CD4-positive, alpha-beta T cell (primary cell): ENCODE data around the gene EPHA4. TPM values are rescaled to one million over a fixed set of nuclear protein-coding genes. Genes with fewer than 3 reads are reported as not detected.
"Not testable (repeated sequence)": the region's sequence is repeated elsewhere in the genome, so short reads cannot be mapped to it uniquely, and the experiment has no call there.

Source experiments
- ATAC-seq: fragments of 200-7000 bp; cut with Tn5 transposase; one replicate; pipeline ENCODE4 v1.10.0; 2022; ENCODE audit warnings: mild to moderate bottlenecking; ENCODE audit not compliant: poor library complexity
- CTCF ChIA-PET: fragments of 350-600 bp; sonication (Branson Sonifier 250); formaldehyde crosslinking; loops from one replicate; lab custom pipeline; 2021; ENCODE audit warnings: antibody characterized with exemption, inconsistent platforms; lab: Charles Lee
- POLR2A ChIA-PET: fragments of 350-600 bp; sonication (Branson Sonifier 250); formaldehyde crosslinking; loops from one replicate; lab custom pipeline; 2021; ENCODE audit warnings: antibody characterized with exemption, inconsistent platforms; lab: Charles Lee
- DNase-seq, 14 experiments: peaks; one replicate each; pipeline ENCODE4 v3.0.0-alpha.2; 2013 to 2020; ENCODE audit warnings: mixed read lengths in 2 of 14
- H3K27ac ChIP-seq, 2 donors: one replicate each; pipeline versions ENCODE4 v1.5.1 to v1.7.0; 2013; ENCODE audit warnings: low read length in 2 of 2, low read depth in 1 of 2, mild to moderate bottlenecking in 1 of 2
- H3K27me3 ChIP-seq, 2 experiments: 1 replicate in 1 of 2; 2 replicates in 1 of 2; pipeline versions ENCODE4 v1.6.1 to v1.7.0; 2013; ENCODE audit warnings: low read length in 2 of 2, control low read depth in 1 of 2, mild to moderate bottlenecking in 1 of 2, moderate library complexity in 1 of 2; ENCODE audit not compliant: insufficient read depth in 2 of 2, control insufficient read depth in 1 of 2
- H3K36me3 ChIP-seq: one replicate; pipeline ENCODE4 v1.6.1; 2013; ENCODE audit warnings: low read length, control low read depth; ENCODE audit not compliant: insufficient read depth
- H3K4me1 ChIP-seq: one replicate; pipeline ENCODE4 v1.6.1; 2013; ENCODE audit warnings: low read length, control low read depth; ENCODE audit not compliant: insufficient read depth
- H3K4me3 ChIP-seq: one replicate; pipeline ENCODE4 v1.5.1; 2013; ENCODE audit warnings: mild to moderate bottlenecking, low read length, moderate library complexity
- H3K9me3 ChIP-seq, 2 experiments: 1 replicate in 1 of 2; 2 replicates in 1 of 2; pipeline versions ENCODE4 v1.6.1 to v1.7.0; 2013; ENCODE audit warnings: low read length in 2 of 2, mild to moderate bottlenecking in 2 of 2, control low read depth in 1 of 2, moderate library complexity in 1 of 2; ENCODE audit not compliant: control insufficient read depth in 1 of 2, insufficient read depth in 1 of 2
- H3K27ac Mint-ChIP-seq: one replicate; pipeline ENCODE4 v1.8.0; 2020; ENCODE audit warnings: mixed read lengths
- H3K27me3 Mint-ChIP-seq: one replicate; pipeline ENCODE4 v1.8.0; 2021; ENCODE audit warnings: mixed read lengths
- H3K36me3 Mint-ChIP-seq: one replicate; pipeline ENCODE4 v1.8.0; 2021; ENCODE audit warnings: low read depth, mixed read lengths
- H3K4me1 Mint-ChIP-seq: one replicate; pipeline ENCODE4 v1.8.0; 2021; ENCODE audit warnings: low read depth, mixed read lengths
- H3K4me3 Mint-ChIP-seq: one replicate; pipeline ENCODE4 v1.8.0; 2020; ENCODE audit warnings: mild to moderate bottlenecking, mixed read lengths
- H3K9me3 Mint-ChIP-seq: one replicate; pipeline ENCODE4 v1.8.0; 2020; ENCODE audit warnings: mixed read lengths
- intact Hi-C, 2 experiments: fragments of 100-400 bp; cut with DNase I in 1 of 2; cut with micrococcal nuclease in 1 of 2; formaldehyde crosslinking; loops; one replicate each; pipeline versions ENCODE4 v1.15.1 to v1.9.0; 2023 to 2025; cut with DNase I, micrococcal nuclease
- total RNA-seq, 174 experiments: library from RNA in 2 of 174; stranded (reverse) in 2 of 174; gene quantifications; one replicate each; pipeline ENCODE4 v1.2.3 and lab custom pipeline; 2021 to 2026
- TF ChIP-seq, protein P1 (sequence below): fragments of 200-600 bp; IDR thresholded peaks from one replicate; pipeline ENCODE4 v1.8.0; 2022; ENCODE audit warnings: antibody characterized with exemption, mild to moderate bottlenecking

The EPHA4 gene
- total RNA-seq, 2 experiments from 2014 or later = 85.7 to 86.5 TPM

DNA sequence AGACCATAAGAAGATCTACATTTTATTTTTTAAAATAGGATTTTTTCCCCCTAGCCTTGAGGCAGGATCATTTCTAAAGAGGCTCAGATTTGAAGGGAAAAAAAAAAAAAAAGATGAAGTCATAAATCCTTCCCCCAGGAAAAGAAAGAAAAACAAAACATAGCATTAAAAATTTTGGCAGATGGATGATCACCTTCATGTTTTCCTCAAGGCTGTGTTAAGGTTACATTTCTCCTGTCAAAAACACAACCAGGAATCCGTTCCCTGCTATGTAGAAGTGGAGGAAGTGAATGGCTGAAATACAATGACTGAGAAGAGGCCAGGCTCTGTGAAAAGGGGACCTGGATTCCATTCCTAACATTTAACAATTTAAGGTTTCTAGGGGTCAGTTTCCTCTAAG is 56.2 kb downstream of the EPHA4 start:
- TF ChIP-seq, protein P1, sequence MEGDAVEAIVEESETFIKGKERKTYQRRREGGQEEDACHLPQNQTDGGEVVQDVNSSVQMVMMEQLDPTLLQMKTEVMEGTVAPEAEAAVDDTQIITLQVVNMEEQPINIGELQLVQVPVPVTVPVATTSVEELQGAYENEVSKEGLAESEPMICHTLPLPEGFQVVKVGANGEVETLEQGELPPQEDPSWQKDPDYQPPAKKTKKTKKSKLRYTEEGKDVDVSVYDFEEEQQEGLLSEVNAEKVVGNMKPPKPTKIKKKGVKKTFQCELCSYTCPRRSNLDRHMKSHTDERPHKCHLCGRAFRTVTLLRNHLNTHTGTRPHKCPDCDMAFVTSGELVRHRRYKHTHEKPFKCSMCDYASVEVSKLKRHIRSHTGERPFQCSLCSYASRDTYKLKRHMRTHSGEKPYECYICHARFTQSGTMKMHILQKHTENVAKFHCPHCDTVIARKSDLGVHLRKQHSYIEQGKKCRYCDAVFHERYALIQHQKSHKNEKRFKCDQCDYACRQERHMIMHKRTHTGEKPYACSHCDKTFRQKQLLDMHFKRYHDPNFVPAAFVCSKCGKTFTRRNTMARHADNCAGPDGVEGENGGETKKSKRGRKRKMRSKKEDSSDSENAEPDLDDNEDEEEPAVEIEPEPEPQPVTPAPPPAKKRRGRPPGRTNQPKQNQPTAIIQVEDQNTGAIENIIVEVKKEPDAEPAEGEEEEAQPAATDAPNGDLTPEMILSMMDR = no peak
- no peak overlapping the region for H3K27ac ChIP-seq
- peaks cover 51% of the 10 kb centered on the region for H3K4me1 ChIP-seq
- ChIA-PET POLR2A (no interaction called here), CTCF (no interaction called here)
- no peak overlapping the region for H3K4me3 Mint-ChIP-seq
- no peaks in the 10 kb centered on the region for H3K27me3 ChIP-seq
- H3K27ac Mint-ChIP-seq = no peak overlapping the region
- ATAC-seq (no peak), DNase-seq (no peak)
- H3K27me3 Mint-ChIP-seq = no peaks in the 10 kb centered on the region
- no peaks in the 10 kb centered on the region for H3K9me3 ChIP-seq
- no peaks in the 10 kb centered on the region for H3K9me3 Mint-ChIP-seq
- peaks cover 19% of the 10 kb centered on the region for H3K4me1 Mint-ChIP-seq
- H3K4me3 ChIP-seq = no peak overlapping the region
- H3K36me3 ChIP-seq = no peaks in the 10 kb centered on the region
- intact Hi-C loops = loop anchor here in 1 of 2 experiments (5.0 to 10.0 kb wide), 3 partner anchors 41 to 829 kb away; no protein-coding TSS in a partner anchor
- peaks cover 2% of the 10 kb centered on the region for H3K36me3 Mint-ChIP-seq

DNA sequence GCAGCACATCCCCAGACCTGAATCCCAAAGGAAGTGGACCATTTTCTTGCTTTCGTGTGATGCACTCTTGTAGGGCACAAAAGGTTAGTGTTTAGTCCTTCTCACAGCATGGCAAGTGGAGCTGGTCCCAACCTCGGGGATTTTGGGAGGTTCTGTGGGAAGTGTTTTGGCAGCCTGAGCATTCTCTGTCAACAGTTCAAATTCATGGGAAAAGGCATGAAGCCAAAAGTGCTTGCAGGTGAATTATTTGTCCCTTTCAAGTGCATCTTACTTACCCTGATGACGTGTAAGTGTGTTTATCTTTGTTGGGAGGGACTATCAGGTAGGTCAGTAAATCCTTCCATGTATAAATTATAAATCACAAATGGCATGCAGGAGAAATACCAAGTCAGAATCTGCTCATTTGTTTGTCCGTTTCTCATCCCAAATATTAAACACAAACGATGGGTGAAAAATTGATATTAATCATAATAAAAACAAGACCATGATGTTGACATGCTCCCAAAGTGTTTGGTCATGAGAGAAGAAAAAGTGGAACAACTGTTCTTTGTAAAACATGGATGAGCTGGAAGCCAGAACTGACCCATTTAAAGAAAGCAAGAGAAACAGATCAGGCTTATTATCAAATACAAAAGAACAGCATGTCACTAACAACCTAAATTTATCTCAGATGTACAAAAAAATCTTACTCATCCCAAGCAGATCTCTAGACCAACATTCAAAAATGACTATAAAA is 57.6 kb downstream of the EPHA4 start:
- H3K4me1 Mint-ChIP-seq = peaks cover 21% of the 10 kb centered on the region
- H3K9me3 Mint-ChIP-seq = no peaks in the 10 kb centered on the region
- peak overlapping the region; percentile 57 for H3K27ac Mint-ChIP-seq
- H3K36me3 ChIP-seq = no peaks in the 10 kb centered on the region
- no peaks in the 10 kb centered on the region for H3K9me3 ChIP-seq
- no peak overlapping the region for H3K4me3 ChIP-seq
- no peaks in the 10 kb centered on the region for H3K36me3 Mint-ChIP-seq
- no peak overlapping the region for H3K27ac ChIP-seq
- no peaks in the 10 kb centered on the region for H3K27me3 ChIP-seq
- TF ChIP-seq, protein P1 = no peak
- POLR2A ChIA-PET = interaction anchor here (0.8 kb wide), 1 partner anchor 20 kb away, joined by 3 read pairs; no protein-coding TSS in a partner anchor
- DNase-seq (no peak), ATAC-seq (no peak)
- H3K27me3 Mint-ChIP-seq = no peaks in the 10 kb centered on the region
- H3K4me1 ChIP-seq = peaks cover 41% of the 10 kb centered on the region
- CTCF ChIA-PET = no interaction called here
- no peak overlapping the region for H3K4me3 Mint-ChIP-seq
- intact Hi-C loops = loop anchor here in 1 of 2 experiments (5.0 to 10.0 kb wide), 3 partner anchors 43 to 827 kb away; no protein-coding TSS in a partner anchor

DNA sequence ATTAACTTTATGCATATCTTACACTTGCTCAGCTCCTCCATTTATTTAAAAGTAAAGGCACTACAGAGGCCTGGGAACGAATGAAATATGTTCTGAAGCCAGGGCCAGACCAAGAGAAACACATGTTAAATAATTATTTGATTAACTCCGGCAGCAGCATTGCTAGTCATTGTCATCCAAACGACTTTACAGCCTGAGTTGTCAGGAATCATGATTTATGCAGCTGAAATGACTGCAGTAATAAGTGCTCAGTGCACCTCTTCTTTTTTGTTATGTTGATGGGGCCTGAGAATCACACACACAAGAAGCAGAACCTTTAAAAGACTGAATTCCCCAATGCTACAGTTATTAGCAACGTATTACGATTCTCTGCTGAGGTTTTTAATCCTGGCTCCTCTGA is 58.9 kb downstream of the EPHA4 start:
- no peak overlapping the region for H3K4me3 ChIP-seq
- H3K9me3 ChIP-seq = no peaks in the 10 kb centered on the region
- Mint-ChIP-seq H3K4me1 (peaks cover 21% of the 10 kb centered on the region), H3K9me3 (no peaks in the 10 kb centered on the region), H3K27me3 (no peaks in the 10 kb centered on the region), H3K4me3 (no peak overlapping the region), H3K36me3 (no peaks in the 10 kb centered on the region), H3K27ac (no peak overlapping the region)
- no peak for ATAC-seq
- TF ChIP-seq, protein P1 = no peak
- H3K27me3 ChIP-seq = no peaks in the 10 kb centered on the region
- intact Hi-C loops = loop anchor here in 1 of 2 experiments (10.0 kb wide), 1 partner anchor 48 kb away; no protein-coding TSS in a partner anchor
- CTCF ChIA-PET = no interaction called here
- peaks cover 32% of the 10 kb centered on the region for H3K4me1 ChIP-seq
- DNase-seq = no peak
- POLR2A ChIA-PET = interaction anchor here (0.8 to 1.2 kb wide), 3 partner anchors 10 to 60 kb away, joined by 3 to 4 read pairs (median 3); partner anchors contain the start of gene EPHA4
- no peak overlapping the region for H3K27ac ChIP-seq
- H3K36me3 ChIP-seq = no peaks in the 10 kb centered on the region

GRCh38 chr2:221511325-221511724 is 60.8 kb downstream of the EPHA4 start:
- peak; percentile 21 for ATAC-seq
- H3K4me3 Mint-ChIP-seq, H3K27ac ChIP-seq, DNase-seq, CTCF ChIA-PET, H3K27me3 Mint-ChIP-seq, H3K4me3 ChIP-seq, H3K36me3 ChIP-seq, H3K27me3 ChIP-seq, H3K9me3 Mint-ChIP-seq, H3K9me3 ChIP-seq, H3K36me3 Mint-ChIP-seq: not testable (repeated sequence)
- H3K4me1 ChIP-seq = peaks cover 16% of the 10 kb centered on the region
- Mint-ChIP-seq H3K27ac (peak overlapping the region; percentile 1), H3K4me1 (peaks cover 21% of the 10 kb centered on the region)
- POLR2A ChIA-PET = interaction anchor here (1.4 kb wide), 1 partner anchor 60 kb away, joined by 3 read pairs; no protein-coding TSS in a partner anchor
- intact Hi-C loops = loop anchor here in 1 of 2 experiments (10.0 kb wide), 1 partner anchor 47 kb away; no protein-coding TSS in a partner anchor
